Mesenchymal stem cell (in vitro differentiated cells and primary cell): ENCODE results near the gene CABYR.
A peak's percentile ranks its signal among the peaks of the same experiment; 100 is the strongest.

Source experiments
- DNase-seq: peaks from one replicate; pipeline ENCODE4 v3.0.0-alpha.2; 2013
- H2AFZ ChIP-seq: one replicate; pipeline ENCODE4 v1.6.1; 2013; ENCODE audit warnings: low read depth, mild to moderate bottlenecking, control low read depth, inconsistent platforms, low read length, moderate library complexity
- H2AK5ac ChIP-seq: 2 replicates; pipeline ENCODE4 v1.6.1; 2013; ENCODE audit warnings: low read length, moderate library complexity, mild to moderate bottlenecking, inconsistent platforms; ENCODE audit not compliant: severe bottlenecking
- H2BK120ac ChIP-seq: one replicate; pipeline ENCODE4 v1.6.1; 2013; ENCODE audit warnings: low read depth, mild to moderate bottlenecking, inconsistent platforms, low read length, moderate library complexity
- H2BK12ac ChIP-seq, 2 experiments: one replicate each; pipeline ENCODE4 v1.6.1; 2013; ENCODE audit warnings: inconsistent platforms in 2 of 2, low read length in 2 of 2, mild to moderate bottlenecking in 2 of 2, moderate library complexity in 2 of 2, control low read depth in 1 of 2
- H2BK15ac ChIP-seq: one replicate; pipeline ENCODE4 v1.6.1; 2013; ENCODE audit warnings: mild to moderate bottlenecking, low read depth, inconsistent platforms; ENCODE audit not compliant: poor library complexity, severe bottlenecking
- H2BK5ac ChIP-seq: 2 replicates; pipeline ENCODE4 v1.6.1; 2013; ENCODE audit warnings: low read depth, mild to moderate bottlenecking, low read length, control low read depth, inconsistent platforms; ENCODE audit not compliant: poor library complexity, severe bottlenecking
- H3K14ac ChIP-seq, 2 experiments: one replicate each; pipeline ENCODE4 v1.6.1; 2013; ENCODE audit warnings: inconsistent platforms in 2 of 2, low read length in 2 of 2, control low read depth in 1 of 2, mild to moderate bottlenecking in 1 of 2, moderate library complexity in 1 of 2
- H3K18ac ChIP-seq, 2 experiments: one replicate each; pipeline ENCODE4 v1.6.1; 2013; ENCODE audit warnings: inconsistent platforms in 2 of 2, low read length in 2 of 2, control low read depth in 1 of 2, low read depth in 1 of 2, mild to moderate bottlenecking in 1 of 2
- H3K23ac ChIP-seq, 2 experiments: one replicate each; pipeline ENCODE4 v1.6.1; 2013; ENCODE audit warnings: inconsistent platforms in 2 of 2, low read length in 2 of 2, mild to moderate bottlenecking in 2 of 2, moderate library complexity in 2 of 2, control low read depth in 1 of 2
- H3K27ac ChIP-seq: 2 replicates; pipeline ENCODE4 v1.5.1; 2013; ENCODE audit warnings: mild to moderate bottlenecking, moderate library complexity, low read length, control low read depth, inconsistent platforms; ENCODE audit not compliant: poor library complexity, severe bottlenecking
- H3K27me3 ChIP-seq, 2 experiments: 2 replicates each; pipeline versions ENCODE4 v1.6.1 to v1.7.0; 2013; ENCODE audit warnings: low read length in 2 of 2, mild to moderate bottlenecking in 2 of 2, moderate library complexity in 2 of 2, control low read depth in 1 of 2, inconsistent platforms in 1 of 2; ENCODE audit not compliant: control insufficient read depth in 1 of 2, insufficient read depth in 1 of 2
- H3K36me3 ChIP-seq, 2 experiments: 2 replicates each; pipeline versions ENCODE4 v1.6.1 to v1.7.0; 2013; ENCODE audit warnings: low read length in 2 of 2, control low read depth in 1 of 2, inconsistent platforms in 1 of 2, low read depth in 1 of 2, mild to moderate bottlenecking in 1 of 2; ENCODE audit not compliant: insufficient read depth in 2 of 2, control insufficient read depth in 1 of 2
- H3K4ac ChIP-seq, 2 experiments: one replicate each; pipeline ENCODE4 v1.6.1; 2013; ENCODE audit warnings: inconsistent platforms in 2 of 2, low read length in 2 of 2, mild to moderate bottlenecking in 2 of 2, moderate library complexity in 2 of 2, control low read depth in 1 of 2, low read depth in 1 of 2
- H3K4me1 ChIP-seq: 2 replicates; pipeline ENCODE4 v1.6.1; 2013; ENCODE audit warnings: low read depth, low read length, control low read depth; ENCODE audit not compliant: control insufficient read depth, insufficient read depth
- H3K4me2 ChIP-seq: 2 replicates; pipeline ENCODE4 v1.6.1; 2013; ENCODE audit warnings: low read length, mild to moderate bottlenecking, inconsistent platforms; ENCODE audit not compliant: poor library complexity, severe bottlenecking
- H3K4me3 ChIP-seq, 2 experiments: 2 replicates each; pipeline versions ENCODE4 v1.5.1 to v1.7.0; 2013; ENCODE audit warnings: low read length in 2 of 2, mild to moderate bottlenecking in 2 of 2, control low read depth in 1 of 2, low read depth in 1 of 2; ENCODE audit not compliant: insufficient read depth in 1 of 2
- H3K79me1 ChIP-seq: replicated peaks from 2 replicates; pipeline ENCODE4 v1.6.1; 2013; ENCODE audit warnings: mild to moderate bottlenecking, control low read depth, low read length, inconsistent platforms; ENCODE audit not compliant: poor library complexity, severe bottlenecking
- H3K9ac ChIP-seq: 2 replicates; pipeline ENCODE4 v1.7.0; 2013; ENCODE audit warnings: mild to moderate bottlenecking, low read length, moderate library complexity
- H3K9me3 ChIP-seq: 2 replicates; pipeline ENCODE4 v1.7.0; 2013; ENCODE audit warnings: mild to moderate bottlenecking, low read length; ENCODE audit not compliant: control insufficient read depth
- H4K8ac ChIP-seq: one replicate; pipeline ENCODE4 v1.6.1; 2013; ENCODE audit warnings: inconsistent platforms, mild to moderate bottlenecking, low read length, moderate library complexity
- H4K91ac ChIP-seq: one replicate; pipeline ENCODE4 v1.6.1; 2013; ENCODE audit warnings: mild to moderate bottlenecking, low read length, inconsistent platforms
- WGBS: methylation state at CpG from one replicate; pipeline ENCODE4 v1.1.7; 2013; ENCODE audit warnings: mixed read lengths; 5-methylcytosine and 5-hydroxymethylcytosine counted together

The CABYR gene

GRCh38 chr18:24170360-24170759 lies 31.5 kb downstream of the CABYR start:
- DNase-seq: no peak
- Histone ChIP-seq H3K27ac (no peak overlapping the region), H3K23ac (no peak overlapping the region), H2AK5ac (no peak overlapping the region), H3K9ac (no peak overlapping the region), H3K4me3 (no peak overlapping the region), H3K27me3 (no peaks in the 10 kb centered on the region), H4K91ac (no peak overlapping the region), H3K18ac (no peak overlapping the region), H3K9me3 (no peaks in the 10 kb centered on the region), H3K36me3 (peaks cover 7 to 66% of the 10 kb centered on the region in 2 experiments), H2BK5ac (no peak overlapping the region), H2BK120ac (no peak overlapping the region), H3K14ac (no peak overlapping the region), H2BK12ac (no peak overlapping the region), H3K4me2 (no peak overlapping the region), H4K8ac (no peak overlapping the region), H3K4me1 (peaks cover 2% of the 10 kb centered on the region), H2AFZ (no peak overlapping the region), H2BK15ac (no peak overlapping the region), H3K79me1 (no peaks in the 10 kb centered on the region), H3K4ac (no peak overlapping the region)
- 89% methylated on average over 8 of the region's 8 CpGs for WGBS

GRCh38 chr18:24173997-24174396 lies 35.1 kb downstream of the CABYR start:
- Histone ChIP-seq H2BK120ac (no peak overlapping the region), H2AK5ac (no peak overlapping the region), H3K4ac (no peak overlapping the region), H3K9me3 (no peaks in the 10 kb centered on the region), H2BK15ac (no peak overlapping the region), H3K9ac (no peak overlapping the region), H3K4me2 (no peak overlapping the region), H2AFZ (no peak overlapping the region), H3K4me1 (no peaks in the 10 kb centered on the region), H3K27ac (no peak overlapping the region), H3K36me3 (peaks cover 0 to 49% of the 10 kb centered on the region in 2 experiments), H2BK5ac (no peak overlapping the region), H3K79me1 (no peaks in the 10 kb centered on the region), H3K27me3 (no peaks in the 10 kb centered on the region), H3K18ac (no peak overlapping the region), H4K91ac (no peak overlapping the region), H2BK12ac (no peak overlapping the region), H3K14ac (no peak overlapping the region), H3K4me3 (no peak overlapping the region), H4K8ac (no peak overlapping the region), H3K23ac (no peak overlapping the region)
- DNase-seq: no peak
- whole genome bisulfite sequencing: 97% methylated on average over 2 of the region's 3 CpGs

GRCh38 chr18:24176727-24177416 lies 38.0 kb downstream of the CABYR start:
- no peak overlapping the region for H3K27ac ChIP-seq
- H3K9me3 ChIP-seq: no peaks in the 10 kb centered on the region
- no peak overlapping the region for H2BK15ac ChIP-seq
- H3K27me3 ChIP-seq: no peaks in the 10 kb centered on the region
- H3K23ac ChIP-seq: no peak overlapping the region
- 89% methylated on average over 3 of the region's 7 CpGs for WGBS
- H3K4ac ChIP-seq: no peak overlapping the region
- no peaks in the 10 kb centered on the region for H3K79me1 ChIP-seq
- no peak overlapping the region for H2AK5ac ChIP-seq
- no peak overlapping the region for H3K14ac ChIP-seq
- no peak overlapping the region for H2AFZ ChIP-seq
- no peak overlapping the region for H2BK120ac ChIP-seq
- H3K4me1 ChIP-seq: no peaks in the 10 kb centered on the region
- no peak overlapping the region for H4K91ac ChIP-seq
- no peak overlapping the region for H3K9ac ChIP-seq
- no peak overlapping the region for H3K4me3 ChIP-seq
- H3K18ac ChIP-seq: no peak overlapping the region
- H2BK5ac ChIP-seq: no peak overlapping the region
- H2BK12ac ChIP-seq: no peak overlapping the region
- peak overlapping the region; percentile 30 for H4K8ac ChIP-seq
- H3K36me3 ChIP-seq: peaks cover 0 to 53% of the 10 kb centered on the region in 2 experiments
- H3K4me2 ChIP-seq: no peak overlapping the region
- DNase-seq: peak; percentile 51

- H2BK15ac ChIP-seq: no peak overlapping the region
- H2BK120ac ChIP-seq: no peak overlapping the region
- peaks cover 2% of the 10 kb centered on the region for H3K4me1 ChIP-seq
- H2AFZ ChIP-seq: no peak overlapping the region
- no peak overlapping the region for H4K8ac ChIP-seq
- no peak overlapping the region for H3K4ac ChIP-seq
- H3K4me2 ChIP-seq: no peak overlapping the region
- no peaks in the 10 kb centered on the region for H3K79me1 ChIP-seq
- no peak overlapping the region for H3K23ac ChIP-seq
- DNase-seq: no peak
- H3K4me3 ChIP-seq: no peak overlapping the region
- H3K27ac ChIP-seq: no peak overlapping the region
- no peak overlapping the region for H2AK5ac ChIP-seq
- H3K9ac ChIP-seq: no peak overlapping the region
- 100% methylated on average over 3 of the region's 5 CpGs for whole genome bisulfite sequencing
- H2BK5ac ChIP-seq: no peak overlapping the region
- no peak overlapping the region for H4K91ac ChIP-seq
- no peak overlapping the region for H3K18ac ChIP-seq
- H3K9me3 ChIP-seq: no peaks in the 10 kb centered on the region
- no peak overlapping the region for H3K14ac ChIP-seq
- no peaks in the 10 kb centered on the region for H3K27me3 ChIP-seq
- H3K36me3 ChIP-seq: peaks cover 0 to 52% of the 10 kb centered on the region in 2 experiments
- H2BK12ac ChIP-seq: no peak overlapping the region
Measured at GRCh38 chr18:24177499-24178133, 38.8 kb downstream of the CABYR start.
